Lower lobe of right lung (tissue), 2 donors: ENCODE results near the gene VWA3B. TPM values are rescaled to one million over a fixed set of nuclear protein-coding genes. Genes with fewer than 3 reads are reported as not detected.

Source experiments
- ATAC-seq, 2 donors: fragments of 200-7000 bp; cut with Tn5 transposase; one replicate each; pipeline ENCODE4 v1.9.1; 2020 to 2022; ENCODE audit warnings: mild to moderate bottlenecking in 2 of 2, moderate library complexity in 2 of 2
- DNase-seq: peaks from one replicate; pipeline ENCODE4 v3.0.0-alpha.2; 2020
- H3K27ac ChIP-seq: fragments of 200-600 bp; one replicate; pipeline ENCODE4 v1.8.0; 2022
- H3K27me3 ChIP-seq: fragments of 200-600 bp; one replicate; pipeline ENCODE4 v1.8.0; 2022; ENCODE audit warnings: low read depth
- H3K36me3 ChIP-seq: fragments of 200-600 bp; one replicate; pipeline ENCODE4 v1.8.0; 2022; ENCODE audit warnings: mild to moderate bottlenecking
- H3K4me1 ChIP-seq: fragments of 200-600 bp; one replicate; pipeline ENCODE4 v1.8.0; 2022
- H3K4me3 ChIP-seq: fragments of 200-600 bp; one replicate; pipeline ENCODE4 v1.8.0; 2022; ENCODE audit warnings: mild to moderate bottlenecking
- H3K9me3 ChIP-seq: fragments of 200-600 bp; one replicate; pipeline ENCODE4 v1.8.0; 2022
- CTCF ChIP-seq: fragments of 200-600 bp; IDR thresholded peaks from one replicate; pipeline ENCODE4 v1.8.0; 2022; ENCODE audit warnings: antibody characterized with exemption, mild to moderate bottlenecking
- intact Hi-C: fragments of 100-400 bp; cut with DNase I; formaldehyde crosslinking; loops from one replicate; pipeline ENCODE4 v1.11.0; 2022
- total RNA-seq: library from RNA; stranded (reverse); fragmentation: NEBNext Ultra II Directional; extraction: Animal tissue kit (Norgen Biotek cat#: 25700); gene quantifications from one replicate; pipeline ENCODE4 v1.2.1, GENCODE V29; 2021
- donor health status: DM: no; HTN: yes; CAD: no; lungs with severe emphysema.

The VWA3B gene
- total RNA-seq, 1 donor from 2014 or later = 7.9 TPM

GRCh38 chr2:98329549-98329948 is 242.6 kb downstream of the VWA3B start:
- Histone ChIP-seq H3K27me3 (peaks cover 3% of the 10 kb centered on the region), H3K27ac (no peak overlapping the region), H3K9me3 (peaks cover 4% of the 10 kb centered on the region), H3K4me1 (no peaks in the 10 kb centered on the region), H3K36me3 (no peaks in the 10 kb centered on the region), H3K4me3 (no peak overlapping the region)
- DNase-seq (no peak), ATAC-seq (no peak)
- no peak for TF ChIP-seq CTCF
- intact Hi-C loops = no loop called here

GRCh38 chr2:98332989-98333388 is 246.0 kb downstream of the VWA3B start:
- no peak for TF ChIP-seq CTCF
- no peak overlapping the region for H3K4me3 ChIP-seq
- H3K9me3 ChIP-seq = peaks cover 5% of the 10 kb centered on the region
- no peaks in the 10 kb centered on the region for H3K4me1 ChIP-seq
- DNase-seq = no peak
- H3K27me3 ChIP-seq = peaks cover 3% of the 10 kb centered on the region
- no peak overlapping the region for H3K27ac ChIP-seq
- intact Hi-C loops = no loop called here
- H3K36me3 ChIP-seq = no peaks in the 10 kb centered on the region
- ATAC-seq = no peak

DNA sequence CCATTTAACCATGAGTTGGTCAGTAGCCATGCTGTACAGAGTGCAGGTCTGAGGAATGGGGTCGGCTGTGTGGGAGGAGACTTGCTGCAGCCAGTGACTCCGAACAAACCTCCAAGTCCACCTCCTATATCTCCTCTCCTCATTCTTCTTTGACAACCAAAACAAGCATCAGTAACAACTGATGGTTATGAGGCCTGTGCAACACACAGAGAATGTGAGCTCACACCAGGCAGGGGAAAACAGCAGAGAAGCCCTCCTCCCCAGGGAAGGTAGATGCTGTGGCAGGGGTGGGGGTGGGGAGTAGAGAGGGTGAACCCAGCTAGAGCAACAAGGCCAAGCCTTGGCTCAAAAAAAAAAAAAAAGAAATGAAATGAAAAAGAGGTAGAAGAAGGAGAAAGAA is 247.0 kb downstream of the VWA3B start:
- H3K27me3 ChIP-seq = peaks cover 3% of the 10 kb centered on the region
- TF ChIP-seq CTCF = no peak
- DNase-seq (no peak), ATAC-seq (no peak)
- no peaks in the 10 kb centered on the region for H3K36me3 ChIP-seq
- H3K4me3 ChIP-seq = no peak overlapping the region
- peaks cover 4% of the 10 kb centered on the region for H3K9me3 ChIP-seq
- no peaks in the 10 kb centered on the region for H3K4me1 ChIP-seq
- intact Hi-C loops = no loop called here
- no peak overlapping the region for H3K27ac ChIP-seq

GRCh38 chr2:98334439-98335078 is 247.6 kb downstream of the VWA3B start:
- peaks cover 1% of the 10 kb centered on the region for H3K27me3 ChIP-seq
- no peak for ATAC-seq
- no peak overlapping the region for H3K27ac ChIP-seq
- no peaks in the 10 kb centered on the region for H3K4me1 ChIP-seq
- H3K36me3 ChIP-seq = no peaks in the 10 kb centered on the region
- peaks cover 4% of the 10 kb centered on the region for H3K9me3 ChIP-seq
- no peak for TF ChIP-seq CTCF
- H3K4me3 ChIP-seq = no peak overlapping the region
- no peak for DNase-seq
- intact Hi-C loops = no loop called here

GRCh38 chr2:98335271-98335670 is 248.3 kb downstream of the VWA3B start:
- ATAC-seq (no peak), DNase-seq (no peak)
- no peak overlapping the region for H3K4me3 ChIP-seq
- no peaks in the 10 kb centered on the region for H3K4me1 ChIP-seq
- peaks cover 4% of the 10 kb centered on the region for H3K9me3 ChIP-seq
- H3K27ac ChIP-seq = no peak overlapping the region
- no peaks in the 10 kb centered on the region for H3K36me3 ChIP-seq
- no peak for TF ChIP-seq CTCF
- intact Hi-C loops = no loop called here
- no peaks in the 10 kb centered on the region for H3K27me3 ChIP-seq

GRCh38 chr2:98341241-98341640 is 254.3 kb downstream of the VWA3B start:
- no peak for TF ChIP-seq CTCF
- Histone ChIP-seq H3K36me3 (no peaks in the 10 kb centered on the region), H3K27me3 (peaks cover 25% of the 10 kb centered on the region), H3K4me1 (peaks cover 1% of the 10 kb centered on the region), H3K4me3 (no peak overlapping the region), H3K27ac (no peak overlapping the region), H3K9me3 (peaks cover 4% of the 10 kb centered on the region)
- intact Hi-C loops = no loop called here
- ATAC-seq = no peak
- DNase-seq = no peak
